OCI-LY3 (cell line): ENCODE results near the gene FGGY.

Experiments
- CTCF ChIP-seq: fragments of 200-600, 300-600 bp; sonication (generic); IDR thresholded peaks from 2 replicates; pipeline ENCODE4 v1.5.1; 2014; ENCODE audit warnings: antibody characterized with exemption, low read length, low read depth
- EZH2phosphoT487 ChIP-seq: fragments of 200-600 bp; shearing (Covaris generic); IDR thresholded peaks from 2 replicates; pipeline ENCODE4 v1.6.1; 2018; ENCODE audit warnings: antibody characterized with exemption, mixed run types, low read depth

GRCh38 chr1:59361766-59362165 lies 64.9 kb downstream of the FGGY start:
- TF ChIP-seq CTCF (no peak), EZH2phosphoT487 (no peak)
